MM.1S (cell line): Measurements from ENCODE around the gene SPEG.

Experiments
- DNase-seq: peaks from one replicate; pipeline ENCODE4 v3.0.0-alpha.2; 2015
- H2AFZ ChIP-seq: fragments of 300-600 bp; sonication (generic); 2 replicates; pipeline ENCODE4 v1.6.0; 2016; ENCODE audit warnings: antibody characterized with exemption, low read length
- H3F3A ChIP-seq: fragments of 300-600 bp; sonication (generic); 2 replicates; pipeline ENCODE4 v1.6.1; 2016; ENCODE audit warnings: mild to moderate bottlenecking, antibody characterized with exemption, low read length, moderate library complexity, mixed read lengths; ENCODE audit not compliant: insufficient read depth
- H3K27ac ChIP-seq: fragments of 300-600 bp; sonication (generic); 2 replicates; pipeline ENCODE4 v1.5.1; 2016; ENCODE audit warnings: mild to moderate bottlenecking, low read length
- H3K27me3 ChIP-seq: fragments of 300-600 bp; sonication (generic); replicated peaks from 2 replicates; pipeline ENCODE4 v1.6.0; 2016; ENCODE audit warnings: low read length; ENCODE audit not compliant: insufficient read depth
- H3K36me3 ChIP-seq: fragments of 300-600 bp; sonication (generic); replicated peaks from 2 replicates; pipeline ENCODE4 v1.6.1; 2016; ENCODE audit warnings: mild to moderate bottlenecking, low read length, mixed read lengths; ENCODE audit not compliant: insufficient read depth
- H3K4me1 ChIP-seq: fragments of 300-600 bp; sonication (generic); 2 replicates; pipeline ENCODE4 v1.6.1; 2016; ENCODE audit warnings: low read length, mixed read lengths
- H3K4me2 ChIP-seq: fragments of 300-600 bp; sonication (generic); 2 replicates; pipeline ENCODE4 v1.6.0; 2016; ENCODE audit warnings: low read depth, low read length
- H3K4me3 ChIP-seq: fragments of 300-600 bp; sonication (generic); 2 replicates; pipeline ENCODE4 v1.5.1; 2016; ENCODE audit warnings: low read length, mixed read lengths
- H3K79me2 ChIP-seq: fragments of 300-600 bp; sonication (generic); 2 replicates; pipeline ENCODE4 v1.6.1; 2016; ENCODE audit warnings: mixed run types, low read length, mixed read lengths
- H3K9ac ChIP-seq: fragments of 300-600 bp; sonication (generic); 2 replicates; pipeline ENCODE4 v1.6.1; 2016; ENCODE audit warnings: low read length, mixed read lengths
- H3K9me2 ChIP-seq: fragments of 300-600 bp; sonication (generic); replicated peaks from 2 replicates; pipeline ENCODE4 v1.6.1; 2016; ENCODE audit warnings: mild to moderate bottlenecking, low read length, mixed read lengths; ENCODE audit not compliant: insufficient read depth
- H3K9me3 ChIP-seq: fragments of 300-600 bp; sonication (generic); replicated peaks from 2 replicates; pipeline ENCODE4 v1.6.1; 2016; ENCODE audit warnings: mild to moderate bottlenecking, low read length, mixed read lengths; ENCODE audit not compliant: insufficient read depth
- H4K20me1 ChIP-seq: fragments of 300-600 bp; sonication (generic); 2 replicates; pipeline ENCODE4 v1.6.1; 2016; ENCODE audit warnings: mild to moderate bottlenecking, low read length, moderate library complexity, mixed read lengths; ENCODE audit not compliant: insufficient read depth
- CTCF ChIP-seq: fragments of 300-600 bp; sonication (generic); IDR thresholded peaks from 2 replicates; pipeline ENCODE4 v1.5.1; 2016; ENCODE audit warnings: antibody characterized with exemption, low read length, mixed read lengths
- EZH2 ChIP-seq: fragments of 300-600 bp; sonication (generic); optimal IDR thresholded peaks from 2 replicates; pipeline ENCODE3; 2017; ENCODE audit warnings: low read depth, mild to moderate bottlenecking, antibody characterized with exemption, low read length, mixed read lengths
- EZH2phosphoT487 ChIP-seq: fragments of 300-600 bp; sonication (generic); IDR thresholded peaks from 2 replicates; pipeline ENCODE4 v1.6.1; 2018; ENCODE audit warnings: antibody characterized with exemption, low read length

SPEG gene

DNA sequence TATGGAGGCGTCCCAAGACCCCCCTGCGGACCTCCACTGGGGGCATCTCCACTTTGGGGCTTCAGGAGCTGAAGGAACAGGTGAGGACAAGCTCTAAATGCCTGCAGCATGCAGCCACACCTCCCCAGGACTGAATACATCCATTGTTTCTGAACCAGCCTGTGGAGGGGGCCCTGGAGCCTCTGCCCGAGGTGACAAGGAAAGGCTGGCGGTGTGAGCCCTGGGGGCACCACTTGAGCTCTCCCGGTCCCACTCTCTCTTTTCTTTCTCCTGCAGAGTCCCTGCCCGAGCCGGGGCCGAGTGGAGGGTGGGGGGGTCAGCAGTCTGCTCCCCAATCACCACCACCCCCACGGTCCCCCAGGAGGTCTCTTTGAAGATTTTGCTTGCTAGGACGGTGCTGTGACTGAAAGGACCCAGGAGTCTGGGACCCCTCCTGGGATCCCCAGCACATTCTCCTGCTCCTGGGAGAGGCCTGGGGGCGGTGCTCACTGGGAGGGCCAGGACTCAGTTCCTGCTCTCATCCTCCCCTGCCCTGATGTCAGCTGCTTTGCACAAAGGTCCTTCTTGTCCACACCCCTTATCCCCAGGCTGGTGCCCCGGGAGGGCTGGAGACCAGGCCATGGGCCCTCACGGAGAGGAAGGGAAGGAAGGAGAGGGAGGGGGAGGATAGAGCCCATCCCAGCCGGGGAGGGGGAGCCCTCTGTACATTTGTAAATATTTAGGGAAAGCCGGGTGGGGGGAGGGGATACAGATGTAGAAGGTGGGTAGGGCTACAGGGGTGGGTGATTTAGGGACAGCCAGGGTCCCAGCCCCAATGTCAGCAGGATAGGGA, 103.2 kb downstream of the SPEG start:
- Histone ChIP-seq H2AFZ (no peak overlapping the region), H3K4me1 (no peaks in the 10 kb centered on the region), H3K79me2 (peaks cover 11% of the 10 kb centered on the region), H3K9ac (no peak overlapping the region), H3F3A (peaks cover 3% of the 10 kb centered on the region), H3K9me3 (no peaks in the 10 kb centered on the region), H3K4me3 (no peak overlapping the region), H3K9me2 (no peaks in the 10 kb centered on the region), H3K27me3 (peaks cover 6% of the 10 kb centered on the region; the same call in 1 of the 2 replicates), H4K20me1 (no peaks in the 10 kb centered on the region), H3K36me3 (no peaks in the 10 kb centered on the region), H3K4me2 (no peak overlapping the region), H3K27ac (no peak overlapping the region)
- TF ChIP-seq CTCF (no peak), EZH2 (no peak), EZH2phosphoT487 (no peak)
- DNase-seq: no peak

DNA sequence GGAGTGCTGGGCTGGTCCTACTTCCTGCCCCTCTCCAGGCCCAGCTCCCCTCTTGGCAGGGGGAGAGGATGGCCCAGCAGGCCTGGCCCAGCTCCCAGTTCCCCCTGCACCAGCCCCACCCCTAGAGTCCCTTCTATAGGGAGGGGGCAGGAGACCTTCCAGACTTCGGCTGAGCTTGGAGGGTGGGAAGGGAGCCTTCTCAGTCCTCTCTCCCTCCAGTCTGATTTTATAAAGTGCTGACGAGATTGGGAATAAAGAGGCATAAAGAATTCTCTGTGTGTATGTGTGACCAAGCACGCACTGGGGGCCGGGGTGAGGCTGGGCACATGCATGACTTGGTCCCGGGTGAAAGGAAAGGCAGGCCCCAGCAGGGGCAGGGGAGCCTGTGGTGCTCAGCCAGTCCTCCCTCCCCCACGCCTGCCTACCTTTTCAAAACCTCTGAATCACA, 103.9 kb downstream of the SPEG start:
- Histone ChIP-seq H3K27ac (no peak overlapping the region), H4K20me1 (no peaks in the 10 kb centered on the region), H3K27me3 (peaks cover under 1% of the 10 kb centered on the region; the same call in 1 of the 2 replicates), H3K9ac (no peak overlapping the region), H3K9me2 (no peaks in the 10 kb centered on the region), H3K79me2 (peaks cover 11% of the 10 kb centered on the region), H3F3A (peaks cover 9% of the 10 kb centered on the region), H3K9me3 (no peaks in the 10 kb centered on the region), H3K4me2 (no peak overlapping the region), H3K4me1 (no peaks in the 10 kb centered on the region), H3K36me3 (no peaks in the 10 kb centered on the region), H2AFZ (no peak overlapping the region), H3K4me3 (no peak overlapping the region)
- no peak for DNase-seq
- TF ChIP-seq EZH2: no peak
- no peak for TF ChIP-seq EZH2phosphoT487
- TF ChIP-seq CTCF: no peak

GRCh38 chr2:219538956-219539788, 104.5 kb downstream of the SPEG start:
- Histone ChIP-seq H3K36me3 (no peaks in the 10 kb centered on the region), H3K4me2 (no peak overlapping the region), H4K20me1 (no peaks in the 10 kb centered on the region), H3K4me1 (0 out of 2 replicates have a peak, but pooled peaks cover 1% of the 10 kb centered on the region), H3K27ac (no peak overlapping the region), H3K79me2 (peaks cover 11% of the 10 kb centered on the region), H3K4me3 (no peak overlapping the region), H3K9me2 (no peaks in the 10 kb centered on the region), H2AFZ (no peak overlapping the region), H3F3A (peaks cover 9% of the 10 kb centered on the region), H3K27me3 (no peaks in the 10 kb centered on the region; the same call in 1 of the 2 replicates), H3K9me3 (no peaks in the 10 kb centered on the region), H3K9ac (no peak overlapping the region)
- no peak for DNase-seq
- TF ChIP-seq EZH2 (no peak), CTCF (no peak), EZH2phosphoT487 (no peak)
